Spleen (tissue), 7 donors: ENCODE results near the gene ZNF71.

ENCODE experiments used
- POLR2A ChIP-seq, 3 donors: fragments of 450-650 bp; IDR thresholded peaks; one replicate each; pipeline ENCODE4 v1.5.1; 2017; ENCODE audit warnings: antibody characterized with exemption in 3 of 3, mild to moderate bottlenecking in 1 of 3
- TF ChIP-seq, protein P1 (sequence below), 11 experiments: fragments of 200-600 bp in 7 of 11; fragments of 450-650 bp in 4 of 11; sonication (generic) in 4 of 11; IDR thresholded peaks in 8 of 11; conservative IDR thresholded peaks in 3 of 11; 1 replicate in 7 of 11; 2 replicates in 4 of 11; pipeline versions ENCODE4 v1.4.0 to v1.8.0; 2016 to 2021; ENCODE audit warnings: antibody characterized with exemption in 11 of 11, inconsistent platforms in 4 of 11, mild to moderate bottlenecking in 1 of 11
- donor health status: DM: no; HTN: no; CAD: no; lungs with moderate emphysema.
- donor health status: DM: no; HTN: no; CAD: no.
- donor health status: DM: no; HTN: no; CAD: no.

DNA sequence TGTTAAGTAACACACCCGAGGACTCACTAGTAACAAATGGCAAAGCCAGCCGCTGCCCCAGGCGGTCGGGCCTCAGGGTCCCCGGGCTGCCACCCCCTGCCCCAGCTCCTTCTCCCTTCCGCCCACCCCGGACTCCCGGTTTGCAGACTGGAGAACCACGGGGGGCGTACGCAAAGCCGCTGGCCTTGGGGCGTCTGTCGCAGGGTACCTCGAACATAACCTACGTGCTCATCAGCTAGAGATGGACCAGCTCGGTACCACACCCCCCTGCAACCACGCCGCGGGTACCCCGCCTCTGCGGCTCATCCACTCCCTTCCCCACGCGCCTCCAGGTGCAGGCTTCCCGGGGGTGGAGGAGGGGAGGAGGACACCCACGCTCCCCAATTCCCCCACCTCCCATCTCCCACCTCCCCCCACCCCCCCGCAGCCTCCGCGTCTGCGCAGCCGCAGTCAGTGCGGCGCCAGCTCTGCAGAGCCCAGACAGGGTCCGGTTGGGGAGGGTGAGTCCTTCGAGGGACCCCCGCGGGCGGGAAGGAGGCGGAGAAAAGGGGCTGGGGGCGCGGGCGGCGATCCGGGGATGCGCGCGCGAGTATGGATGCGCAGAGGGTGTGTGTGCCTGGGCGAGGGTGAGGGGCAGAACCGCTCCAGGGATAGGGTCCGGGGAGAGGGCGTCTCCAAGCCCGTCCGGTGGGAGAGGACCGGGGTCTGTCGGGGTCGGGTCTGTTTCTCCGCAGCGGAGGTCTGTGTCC lies 47.8 kb downstream of the ZNF71 start, which contains the start of gene SMIM17:
- TF ChIP-seq, protein P1, sequence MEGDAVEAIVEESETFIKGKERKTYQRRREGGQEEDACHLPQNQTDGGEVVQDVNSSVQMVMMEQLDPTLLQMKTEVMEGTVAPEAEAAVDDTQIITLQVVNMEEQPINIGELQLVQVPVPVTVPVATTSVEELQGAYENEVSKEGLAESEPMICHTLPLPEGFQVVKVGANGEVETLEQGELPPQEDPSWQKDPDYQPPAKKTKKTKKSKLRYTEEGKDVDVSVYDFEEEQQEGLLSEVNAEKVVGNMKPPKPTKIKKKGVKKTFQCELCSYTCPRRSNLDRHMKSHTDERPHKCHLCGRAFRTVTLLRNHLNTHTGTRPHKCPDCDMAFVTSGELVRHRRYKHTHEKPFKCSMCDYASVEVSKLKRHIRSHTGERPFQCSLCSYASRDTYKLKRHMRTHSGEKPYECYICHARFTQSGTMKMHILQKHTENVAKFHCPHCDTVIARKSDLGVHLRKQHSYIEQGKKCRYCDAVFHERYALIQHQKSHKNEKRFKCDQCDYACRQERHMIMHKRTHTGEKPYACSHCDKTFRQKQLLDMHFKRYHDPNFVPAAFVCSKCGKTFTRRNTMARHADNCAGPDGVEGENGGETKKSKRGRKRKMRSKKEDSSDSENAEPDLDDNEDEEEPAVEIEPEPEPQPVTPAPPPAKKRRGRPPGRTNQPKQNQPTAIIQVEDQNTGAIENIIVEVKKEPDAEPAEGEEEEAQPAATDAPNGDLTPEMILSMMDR (IDR thresholded peaks at IDR 0.05 in 8 of 11, conservative IDR thresholded peaks at IDR 0.05 in 3 of 11) = no peak
- no peak for TF ChIP-seq POLR2A (IDR thresholded peaks at IDR 0.05)
